HFF-Myc (cell line): ENCODE measurements around the gene SPINT2.
A peak's percentile ranks its signal among the peaks of the same experiment; 100 is the strongest.

Experiments
- DNase-seq: peaks from one replicate; pipeline ENCODE4 v3.0.0-alpha.2; 2011; ENCODE audit warnings: low read depth; ENCODE audit errors: extremely low read depth
- H3K4me3 ChIP-seq: replicated peaks from 2 replicates; pipeline ENCODE4 v1.5.1; 2011; ENCODE audit warnings: low read depth, mild to moderate bottlenecking, control low read depth, low read length
- TF ChIP-seq, protein P1 (sequence below): IDR thresholded peaks from 2 replicates; pipeline ENCODE4 v1.5.1; 2012; ENCODE audit warnings: mild to moderate bottlenecking, low read depth, low read length, control low read depth; ENCODE audit errors: missing control alignments

The SPINT2 gene

DNA sequence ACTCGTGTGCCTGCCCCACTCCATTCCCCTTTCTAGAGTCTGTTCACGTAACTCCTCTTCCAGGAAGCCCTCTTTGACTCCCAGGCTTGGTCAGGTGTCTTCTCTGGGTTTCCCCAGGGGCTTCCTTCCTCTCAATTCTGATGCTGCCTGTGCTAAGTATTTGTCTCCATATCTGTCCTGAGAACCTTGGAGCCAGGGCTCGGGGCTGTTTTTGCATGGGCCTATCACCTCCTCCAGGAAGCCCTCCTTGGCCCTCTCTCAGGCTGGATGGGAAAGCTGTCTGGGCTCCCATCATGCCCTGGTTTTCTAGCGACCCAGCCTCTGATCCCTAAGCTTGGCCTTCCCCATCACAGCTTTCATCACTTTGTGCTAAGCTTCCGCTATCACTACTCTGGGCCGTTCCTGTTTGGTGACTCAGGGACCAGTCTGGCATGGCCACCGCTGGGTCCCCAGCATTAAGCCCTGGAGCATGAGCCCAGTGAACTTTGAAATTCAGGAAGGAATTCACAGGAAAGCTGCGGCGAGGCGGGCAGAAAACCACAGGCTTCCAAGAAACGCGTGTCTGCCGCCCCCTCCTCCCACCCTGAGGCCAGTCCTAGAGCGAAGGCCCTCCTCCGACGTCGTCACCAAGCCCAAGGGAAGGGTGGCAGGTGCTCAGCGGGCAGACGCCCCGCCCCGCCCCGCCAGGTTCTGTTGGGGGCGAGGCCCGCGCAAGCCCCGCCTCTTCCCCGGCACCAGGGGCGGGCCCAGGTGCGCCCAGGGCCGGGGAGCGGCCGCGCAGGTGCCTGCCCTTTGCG is 486 bp upstream of the SPINT2 start:
- TF ChIP-seq, protein P1, sequence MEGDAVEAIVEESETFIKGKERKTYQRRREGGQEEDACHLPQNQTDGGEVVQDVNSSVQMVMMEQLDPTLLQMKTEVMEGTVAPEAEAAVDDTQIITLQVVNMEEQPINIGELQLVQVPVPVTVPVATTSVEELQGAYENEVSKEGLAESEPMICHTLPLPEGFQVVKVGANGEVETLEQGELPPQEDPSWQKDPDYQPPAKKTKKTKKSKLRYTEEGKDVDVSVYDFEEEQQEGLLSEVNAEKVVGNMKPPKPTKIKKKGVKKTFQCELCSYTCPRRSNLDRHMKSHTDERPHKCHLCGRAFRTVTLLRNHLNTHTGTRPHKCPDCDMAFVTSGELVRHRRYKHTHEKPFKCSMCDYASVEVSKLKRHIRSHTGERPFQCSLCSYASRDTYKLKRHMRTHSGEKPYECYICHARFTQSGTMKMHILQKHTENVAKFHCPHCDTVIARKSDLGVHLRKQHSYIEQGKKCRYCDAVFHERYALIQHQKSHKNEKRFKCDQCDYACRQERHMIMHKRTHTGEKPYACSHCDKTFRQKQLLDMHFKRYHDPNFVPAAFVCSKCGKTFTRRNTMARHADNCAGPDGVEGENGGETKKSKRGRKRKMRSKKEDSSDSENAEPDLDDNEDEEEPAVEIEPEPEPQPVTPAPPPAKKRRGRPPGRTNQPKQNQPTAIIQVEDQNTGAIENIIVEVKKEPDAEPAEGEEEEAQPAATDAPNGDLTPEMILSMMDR = no peak
- peak overlapping the region; percentile 35 for H3K4me3 ChIP-seq
- no peak for DNase-seq

DNA sequence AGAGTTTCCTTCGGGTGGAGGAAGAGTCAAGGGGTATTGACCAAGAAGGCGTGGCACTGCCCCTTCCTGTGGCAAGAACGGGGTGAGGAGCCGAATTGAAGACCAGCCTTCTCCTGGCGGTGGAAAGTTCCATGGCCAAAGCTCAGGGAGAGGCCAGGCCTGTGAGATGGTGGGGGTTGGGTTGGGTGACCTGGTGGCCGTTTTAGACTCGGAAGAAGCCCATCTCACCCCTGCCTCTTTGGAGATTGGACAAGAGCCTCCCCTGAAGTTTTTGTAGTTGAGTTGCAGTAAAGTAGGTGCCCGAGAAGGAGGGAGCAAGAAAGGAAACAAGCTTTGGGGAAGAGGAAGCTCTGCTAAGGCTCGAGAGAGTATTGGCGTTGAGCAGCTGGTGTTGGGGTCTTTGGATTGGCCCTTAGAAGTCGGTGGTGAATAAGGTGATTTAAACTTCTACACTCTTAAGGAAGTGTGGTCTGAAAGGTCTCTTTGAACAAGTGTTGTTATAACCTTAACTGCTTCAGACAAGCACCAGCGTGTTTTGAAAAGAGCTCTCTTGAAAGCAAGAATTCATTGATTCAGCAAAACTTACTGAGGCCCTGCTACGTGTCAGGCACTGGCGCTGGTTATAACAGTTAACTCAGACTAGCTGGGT is 964 bp downstream of the SPINT2 start:
- no peak overlapping the region for H3K4me3 ChIP-seq
- DNase-seq = no peak
- TF ChIP-seq, protein P1 = no peak

DNA sequence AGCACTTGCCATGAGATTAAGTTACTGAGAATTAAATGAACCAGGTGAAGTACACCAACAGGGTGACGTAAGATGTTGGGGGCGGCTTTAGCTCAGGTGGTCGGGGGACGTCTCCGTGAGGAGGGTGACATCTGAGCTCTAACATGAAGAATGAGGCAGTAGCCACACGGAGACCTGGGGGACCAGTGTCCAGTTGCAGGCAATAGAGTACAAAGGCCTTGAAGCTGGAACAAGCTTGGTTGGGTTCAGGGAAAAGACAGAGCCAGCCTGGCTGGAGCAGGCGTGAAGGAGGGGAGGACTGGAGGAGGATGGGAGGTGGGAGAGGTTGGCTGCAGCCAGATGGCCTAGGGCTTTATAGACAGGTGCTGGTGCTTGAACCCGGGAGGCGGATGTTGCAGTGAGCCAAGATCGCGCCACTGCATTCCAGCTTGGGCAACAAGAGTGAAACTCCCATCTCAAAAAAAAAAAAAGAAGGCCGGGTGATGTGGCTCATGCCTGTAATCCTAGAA is 1.6 kb downstream of the SPINT2 start:
- H3K4me3 ChIP-seq = no peak overlapping the region
- no peak for DNase-seq
- TF ChIP-seq, protein P1 = no peak

DNA sequence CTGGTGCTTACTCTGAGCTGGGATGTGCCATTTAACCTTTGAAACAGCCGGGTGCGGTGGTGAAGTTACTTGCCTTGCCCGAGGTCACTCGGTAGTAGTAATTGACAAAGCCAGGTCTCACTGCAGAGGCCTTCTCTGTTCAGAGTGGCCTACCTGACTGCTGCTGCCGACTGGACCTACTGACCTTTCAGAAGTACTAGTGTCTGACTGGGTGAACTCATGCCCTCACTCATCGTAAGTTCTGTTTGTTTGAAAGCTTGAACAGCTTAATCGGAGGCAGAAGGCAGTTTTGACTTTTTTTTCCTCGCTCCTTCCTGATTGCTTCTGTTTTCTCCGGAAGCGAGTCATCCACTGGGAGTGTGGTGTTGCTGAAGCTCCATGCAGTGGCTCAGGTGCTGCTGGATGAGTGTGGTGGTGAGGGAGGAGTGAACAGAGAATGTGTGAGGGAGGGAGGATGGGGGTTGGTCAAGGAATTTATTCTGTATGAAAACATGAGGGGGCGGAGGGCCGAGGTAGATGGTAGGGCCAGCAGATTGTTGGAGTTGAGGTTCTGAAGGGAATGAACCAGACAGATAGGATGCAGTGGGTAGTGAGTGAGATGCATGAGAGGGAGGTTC is 2.7 kb downstream of the SPINT2 start:
- TF ChIP-seq, protein P1 = no peak
- no peak for DNase-seq
- no peak overlapping the region for H3K4me3 ChIP-seq

DNA sequence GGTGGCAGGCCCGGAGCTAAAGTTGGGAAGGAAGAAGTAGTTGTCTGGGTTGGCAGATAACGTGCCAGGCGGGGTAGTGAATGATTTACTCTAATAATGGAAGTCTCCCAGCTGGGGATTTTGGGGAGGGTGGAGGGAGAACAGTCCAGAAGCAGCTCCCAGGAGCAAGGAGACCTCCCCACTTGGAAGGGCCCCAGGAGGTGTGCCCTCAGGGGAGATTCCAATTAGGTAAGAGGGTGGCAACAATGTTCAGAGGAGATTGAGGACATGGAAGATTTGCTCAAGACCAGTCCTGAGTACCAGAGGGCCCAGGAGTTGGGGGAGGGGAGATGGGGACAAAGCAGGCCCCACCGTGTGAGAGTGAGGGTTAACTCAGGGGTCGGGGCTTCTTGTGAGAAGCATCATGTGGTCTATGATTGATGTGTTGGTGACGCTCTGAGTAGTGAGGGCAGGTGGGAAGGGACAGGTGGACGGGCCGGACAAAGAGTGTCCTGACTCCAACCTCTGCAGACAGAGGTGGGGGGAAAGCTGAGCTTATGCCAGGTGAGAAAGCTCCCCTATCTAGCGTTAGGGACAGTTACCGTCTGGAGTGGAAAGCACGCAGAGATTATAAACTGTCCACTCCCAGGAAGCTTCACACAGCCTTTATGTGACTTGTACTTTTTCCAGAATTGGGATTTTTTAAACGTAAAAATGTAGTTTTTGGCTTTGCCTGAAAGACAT is 3.5 kb downstream of the SPINT2 start:
- TF ChIP-seq, protein P1 = no peak
- H3K4me3 ChIP-seq = no peak overlapping the region
- no peak for DNase-seq

DNA sequence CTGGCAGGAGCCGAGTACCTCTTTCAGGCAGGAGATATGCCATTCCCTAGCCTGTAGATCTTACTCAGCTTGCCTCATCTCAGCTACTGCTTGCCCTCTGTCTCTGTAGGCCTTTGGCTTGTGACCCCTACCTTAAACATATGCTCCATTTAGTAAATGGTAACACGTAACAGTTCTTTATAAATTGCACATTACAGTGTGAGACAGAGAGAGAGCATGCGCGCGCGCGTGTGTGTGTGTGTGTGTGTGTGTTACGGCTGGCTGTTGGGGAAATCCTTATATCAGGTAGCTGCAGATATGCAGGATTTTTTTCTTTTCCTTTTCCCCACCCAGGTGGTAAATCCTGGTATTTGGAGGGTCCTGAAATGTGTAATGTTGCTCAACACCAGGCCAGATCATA is 4.2 kb downstream of the SPINT2 start:
- TF ChIP-seq, protein P1 = no peak
- DNase-seq = no peak
- no peak overlapping the region for H3K4me3 ChIP-seq
